ENCODE measurements around the gene CYFIP1. TPM values are rescaled to one million over a fixed set of nuclear protein-coding genes. Genes with fewer than 3 reads are reported as not detected.

Gene CYFIP1
- total and polyA plus RNA-seq, 2 of the 13 experiments (the other 11 are each of a cell fraction or from before 2014, with no cell fraction given): 38.1 to 58.3 TPM

- H3K36me3 ChIP-seq (replicated peaks in 1 of 2; ENCODE audit: control insufficient read depth in 1 of 2, insufficient read depth in 2 of 2, low read length in 2 of 2): peaks cover 9 to 14% of the 10 kb centered on the region in 2 experiments; a peak in 4 of 5 replicates
- H3K4me1 ChIP-seq (ENCODE audit: insufficient read depth, low read length): no peaks in the 10 kb centered on the region
- TF ChIP-seq ZNF550 (CRISPR knock-in tag; IDR thresholded peaks at IDR 0.05; ENCODE audit: borderline replicate concordance) (no peak), ETV6 (CRISPR knock-in tag; conservative IDR thresholded peaks at IDR 0.05) (no peak), SKIL (CRISPR knock-in tag; IDR thresholded peaks at IDR 0.05; ENCODE audit: borderline replicate concordance) (no peak), KLF15 (CRISPR knock-in tag; IDR thresholded peaks at IDR 0.05; ENCODE audit: borderline replicate concordance) (no peak), PITX1 (CRISPR knock-in tag; IDR thresholded peaks at IDR 0.05) (no peak)
- H3K4me3 ChIP-seq (replicated peaks in 1 of 3; ENCODE audit: insufficient read depth in 1 of 3, low read depth in 2 of 3, low read length in 3 of 3): no peak overlapping the region
- DNase-seq (ENCODE audit: low spot score) (no peak), ATAC-seq (no peak), FAIRE-seq (no peak)
- POLR2A ChIA-PET: no interaction called here
- in situ Hi-C loops (cut with HindIII; ENCODE audit: extremely low pct_ligation_motif_present, low pct_unique_long_range_greater_than_20kb) (no loop called here), intact Hi-C loops (cut with micrococcal nuclease; ENCODE audit: unreplicated experiment) (no loop called here)
- H3K4me2 ChIP-seq (ENCODE audit: low read depth, low read length): no peak overlapping the region
- BruUV-seq (replicated peaks): no TSS peak
- no peaks in the 10 kb centered on the region for H3K9me3 ChIP-seq (ENCODE audit: low read length)
- H3K79me2 ChIP-seq (ENCODE audit: insufficient read depth, low read length): no peaks in the 10 kb centered on the region
- 96% methylated on average over 9 of the region's 11 CpGs for WGBS (ENCODE audit: low lambda C conversion rate)
- no peaks in the 10 kb centered on the region for H3K27me3 ChIP-seq (ENCODE audit: control insufficient read depth in 1 of 2, insufficient read depth in 2 of 2, low read length in 2 of 2)
- H3K9ac ChIP-seq (ENCODE audit: insufficient read depth, low read depth, low read length): no peak overlapping the region
- no peaks in the 10 kb centered on the region for H4K20me1 ChIP-seq (ENCODE audit: insufficient read depth, low read length)
- CTCF ChIA-PET (ENCODE audit: low intra/inter-chr PET ratio, low total read pairs): no interaction called here
- no peak overlapping the region for H2AFZ ChIP-seq (ENCODE audit: low read length)
- no peak overlapping the region for H3K27ac ChIP-seq (ENCODE audit: extremely low read length, insufficient read depth, low read length)
Measured at GRCh38 chr15:22902046-22902445, 78.1 kb downstream of the CYFIP1 start.

GRCh38 chr15:22895465-22896190, 84.5 kb downstream of the CYFIP1 start:
- no peak overlapping the region for H3K4me2 ChIP-seq (ENCODE audit: low read depth, low read length)
- no peak for TF ChIP-seq GABPA (IDR thresholded peaks at IDR 0.05; ENCODE audit: low read depth, low read length)
- TF ChIP-seq GABPA (CRISPR knock-in tag; IDR thresholded peaks at IDR 0.05; ENCODE audit: low read depth): no peak
- no peak for TF ChIP-seq ZSCAN9 (CRISPR knock-in tag; IDR thresholded peaks at IDR 0.05; ENCODE audit: borderline replicate concordance)
- TF ChIP-seq JARID2 (CRISPR knock-in tag; IDR thresholded peaks at IDR 0.05; ENCODE audit: insufficient replicate concordance): no peak
- no peak for TF ChIP-seq HNF1B (CRISPR knock-in tag; IDR thresholded peaks at IDR 0.05)
- no peaks in the 10 kb centered on the region for H3K4me1 ChIP-seq (ENCODE audit: insufficient read depth, low read length)
- H3K4me3 ChIP-seq (replicated peaks in 1 of 3; ENCODE audit: insufficient read depth in 1 of 3, low read depth in 2 of 3, low read length in 3 of 3): no peak overlapping the region
- FAIRE-seq (no peak), ATAC-seq (no peak), DNase-seq (ENCODE audit: low spot score) (no peak)
- intact Hi-C loops (cut with micrococcal nuclease; ENCODE audit: unreplicated experiment) (no loop called here), in situ Hi-C loops (cut with HindIII; ENCODE audit: extremely low pct_ligation_motif_present, low pct_unique_long_range_greater_than_20kb) (no loop called here)
- no peaks in the 10 kb centered on the region for H3K27me3 ChIP-seq (ENCODE audit: control insufficient read depth in 1 of 2, insufficient read depth in 2 of 2, low read length in 2 of 2)
- H3K36me3 ChIP-seq (replicated peaks in 1 of 2; ENCODE audit: control insufficient read depth in 1 of 2, insufficient read depth in 2 of 2, low read length in 2 of 2): peaks cover 8 to 22% of the 10 kb centered on the region in 2 experiments
- H3K27ac ChIP-seq (ENCODE audit: extremely low read length, insufficient read depth, low read length): no peak overlapping the region
- H4K20me1 ChIP-seq (ENCODE audit: insufficient read depth, low read length): no peaks in the 10 kb centered on the region
- H3K79me2 ChIP-seq (ENCODE audit: insufficient read depth, low read length): no peaks in the 10 kb centered on the region
- CTCF ChIA-PET (ENCODE audit: low intra/inter-chr PET ratio, low total read pairs): no interaction called here
- WGBS (ENCODE audit: low lambda C conversion rate): 89% methylated on average over 7 of the region's 10 CpGs
- H3K9ac ChIP-seq (ENCODE audit: insufficient read depth, low read depth, low read length): no peak overlapping the region
- BruUV-seq (replicated peaks): no TSS peak
- POLR2A ChIA-PET: no interaction called here
- H3K9me3 ChIP-seq (ENCODE audit: low read length): no peaks in the 10 kb centered on the region
- no peak overlapping the region for H2AFZ ChIP-seq (ENCODE audit: low read length)
